GM08714 (cell line): ENCODE results near the gene UBE2G1.
"Not testable (repeated sequence)": the region's sequence is repeated elsewhere in the genome, so short reads cannot be mapped to it uniquely, and the experiment has no call there.

ENCODE experiments used
- H3K4me3 ChIP-seq: fragments of 200-500 bp; sonication (Bioruptor generic); 2 replicates; pipeline ENCODE4 v1.5.1; 2014; ENCODE audit warnings: mild to moderate bottlenecking, low read length, inconsistent platforms
- ZNF274 ChIP-seq: IDR thresholded peaks from 2 replicates; pipeline ENCODE4 v1.6.1; 2012; ENCODE audit warnings: mild to moderate bottlenecking, low read depth, low read length

UBE2G1 gene

GRCh38 chr17:4357671-4358070 lies 8.8 kb downstream of the UBE2G1 start:
- TF ChIP-seq ZNF274, result no peak
- H3K4me3 ChIP-seq, result no peak overlapping the region

GRCh38 chr17:4357030-4357628 lies 9.3 kb downstream of the UBE2G1 start:
- no peak overlapping the region for H3K4me3 ChIP-seq
- no peak for TF ChIP-seq ZNF274

GRCh38 chr17:4354862-4355514 lies 11.5 kb downstream of the UBE2G1 start:
- H3K4me3 ChIP-seq, result no peak overlapping the region
- TF ChIP-seq ZNF274, result no peak

GRCh38 chr17:4354206-4354605 lies 12.3 kb downstream of the UBE2G1 start:
- H3K4me3 ChIP-seq, result no peak overlapping the region
- TF ChIP-seq ZNF274, result no peak

DNA sequence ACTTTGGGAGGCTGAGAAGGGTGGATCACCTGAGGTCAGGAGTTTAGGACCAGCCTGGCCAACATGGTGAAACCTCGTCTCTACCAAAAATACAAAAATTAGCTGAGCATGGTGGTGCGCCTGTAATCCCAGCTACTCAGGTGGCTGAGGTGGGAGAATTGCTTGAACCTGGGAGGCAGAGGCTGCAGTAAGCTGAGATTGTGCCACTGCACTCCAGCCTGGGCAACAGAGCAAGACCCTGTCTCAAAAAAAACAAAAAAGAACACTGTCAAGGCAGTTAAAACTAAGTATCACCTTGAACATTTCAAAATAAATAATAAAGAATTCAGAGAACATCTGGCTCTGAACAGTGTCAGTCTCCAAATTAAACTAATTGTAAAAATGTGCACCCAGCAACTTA lies 16.3 kb downstream of the UBE2G1 start:
- H3K4me3 ChIP-seq, result not testable (repeated sequence)

DNA sequence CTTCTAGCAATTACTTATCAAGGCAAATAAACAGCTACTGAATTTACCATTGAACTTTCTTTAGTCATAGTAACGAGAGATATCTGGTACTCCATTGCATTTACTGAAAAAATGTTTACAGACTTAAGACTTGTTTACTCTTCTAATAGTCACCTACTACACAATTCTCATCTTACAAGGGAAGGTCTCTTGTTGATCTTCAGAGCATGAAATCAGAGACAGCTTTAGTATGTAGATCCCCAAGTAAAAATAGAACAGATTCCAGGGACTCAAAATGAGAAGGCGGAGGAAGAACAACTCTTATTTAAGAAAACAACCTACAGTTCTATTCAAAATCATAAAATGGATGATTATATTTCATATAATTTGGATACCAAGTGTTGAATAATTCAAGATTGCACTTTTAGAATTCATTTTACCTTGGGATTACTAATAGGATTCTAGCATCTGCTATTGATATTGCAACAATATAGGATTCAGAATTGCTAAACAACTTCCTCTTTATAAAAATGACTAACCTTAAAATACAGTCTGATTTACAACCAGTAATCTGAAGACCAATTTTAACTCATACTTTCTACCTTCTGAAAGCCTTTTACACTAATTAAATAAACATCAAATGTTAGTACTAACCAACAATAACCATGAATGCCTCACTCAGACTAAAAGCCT lies 20.8 kb downstream of the UBE2G1 start:
- TF ChIP-seq ZNF274, result no peak
- no peak overlapping the region for H3K4me3 ChIP-seq

- no peak overlapping the region for H3K4me3 ChIP-seq
- TF ChIP-seq ZNF274, result no peak
Measured at GRCh38 chr17:4344926-4345325, 21.5 kb downstream of the UBE2G1 start.

DNA sequence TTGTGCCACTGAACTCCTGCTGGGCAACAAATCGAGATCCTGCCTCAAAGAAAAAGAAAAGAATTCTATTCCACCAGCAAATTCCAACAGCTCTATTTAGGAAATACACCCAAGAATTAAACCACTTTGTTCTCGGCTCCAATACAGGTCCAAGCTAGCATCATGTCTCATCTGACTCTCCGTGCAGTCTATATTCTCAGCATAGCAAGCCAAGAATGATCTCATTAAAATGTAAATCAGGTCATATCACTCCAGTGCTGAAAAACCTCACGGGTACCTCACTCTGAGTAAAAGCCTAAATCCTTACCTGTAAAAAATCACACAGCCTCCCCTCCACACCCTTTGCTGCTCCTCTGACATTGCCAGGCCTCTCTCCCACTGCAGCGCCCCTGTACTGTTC lies 23.9 kb downstream of the UBE2G1 start:
- TF ChIP-seq ZNF274, result no peak

DNA sequence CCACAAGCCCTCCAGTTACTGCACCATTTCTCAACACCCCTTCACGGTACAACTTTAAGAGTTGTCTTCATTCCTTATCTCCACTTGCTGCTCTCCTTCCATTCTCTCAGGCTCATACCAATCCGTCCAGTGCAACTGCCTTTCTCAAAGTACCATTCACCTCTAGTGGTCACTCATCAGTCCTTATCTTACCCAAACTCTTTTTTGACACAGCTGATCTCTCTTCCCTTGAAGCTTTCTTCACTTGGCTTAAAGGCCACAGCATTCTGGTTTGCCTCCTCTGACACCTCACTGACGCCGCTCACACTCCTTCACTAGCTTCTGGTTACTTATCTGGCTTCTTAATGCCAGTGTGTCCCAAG lies 24.9 kb downstream of the UBE2G1 start:
- TF ChIP-seq ZNF274, result no peak

More for the DNA sequence above, 23.9 kb downstream of the UBE2G1 start:
- no peak overlapping the region for H3K4me3 ChIP-seq

GRCh38 chr17:4340914-4341615 lies 25.4 kb downstream of the UBE2G1 start:
- H3K4me3 ChIP-seq, result no peak overlapping the region; the same call in 1 of the 2 replicates
- TF ChIP-seq ZNF274, result no peak

More for the DNA sequence above, 24.9 kb downstream of the UBE2G1 start:
- H3K4me3 ChIP-seq, result no peak overlapping the region; the same call in 1 of the 2 replicates

DNA sequence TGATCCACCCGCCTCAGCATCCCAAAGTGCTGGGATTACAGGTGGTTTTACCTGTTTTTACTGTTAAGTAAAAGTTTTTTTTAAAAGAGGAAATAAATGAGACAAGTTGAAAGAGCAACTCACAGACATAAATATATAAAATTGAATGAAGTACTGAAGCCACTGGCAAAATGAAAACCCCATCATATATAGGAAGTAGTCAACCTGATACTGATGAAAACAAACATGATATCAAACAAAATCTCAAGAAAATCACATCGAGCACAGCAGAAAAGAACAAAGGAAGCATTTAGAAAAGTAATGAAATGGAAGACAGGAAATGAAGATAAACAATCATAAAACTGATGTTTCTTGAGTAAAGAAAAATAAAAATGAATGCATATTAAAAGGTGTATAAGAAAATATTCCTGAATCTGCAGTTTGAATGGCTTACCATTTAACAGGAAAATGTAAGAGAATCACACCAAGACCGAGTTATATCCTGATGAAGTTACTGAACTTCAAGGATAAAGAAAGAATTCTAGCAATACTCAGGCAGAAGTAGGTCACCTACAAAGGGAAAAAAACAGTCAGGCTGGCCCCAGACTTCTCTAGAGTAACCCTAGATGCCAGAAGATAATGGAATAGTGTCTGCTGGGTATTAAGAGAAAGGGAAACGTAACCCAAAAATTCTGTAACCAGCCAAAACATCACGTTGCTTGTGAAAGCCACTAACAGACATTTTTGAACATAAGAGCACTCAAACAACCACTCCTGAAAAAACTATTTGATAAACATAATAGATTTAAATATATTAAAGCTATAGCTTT lies 31.5 kb downstream of the UBE2G1 start:
- no peak for TF ChIP-seq ZNF274
- H3K4me3 ChIP-seq, result no peak overlapping the region

GRCh38 chr17:4334332-4334731 lies 32.1 kb downstream of the UBE2G1 start:
- no peak overlapping the region for H3K4me3 ChIP-seq
- TF ChIP-seq ZNF274, result no peak

DNA sequence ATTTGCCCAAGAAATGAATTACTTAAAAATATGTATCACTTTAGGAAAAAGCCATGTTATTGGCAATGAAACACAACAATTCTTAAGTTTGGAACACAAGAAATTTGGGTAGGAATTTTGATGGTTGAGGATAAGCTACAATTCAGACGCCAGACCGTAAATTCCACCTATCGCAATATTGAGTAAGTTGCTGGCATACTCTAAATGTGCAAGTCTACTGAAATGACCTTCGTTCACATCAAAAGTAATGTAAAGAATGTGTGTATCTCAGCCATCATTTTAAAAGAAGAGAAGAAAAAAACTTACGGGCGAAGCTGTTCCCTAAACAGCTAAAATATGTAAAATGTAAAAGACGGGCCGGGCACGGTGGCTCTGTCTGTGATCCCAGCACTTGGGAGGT lies 33.4 kb downstream of the UBE2G1 start:
- no peak overlapping the region for H3K4me3 ChIP-seq
- no peak for TF ChIP-seq ZNF274

- H3K4me3 ChIP-seq, result no peak overlapping the region
- no peak for TF ChIP-seq ZNF274
Measured at GRCh38 chr17:4332296-4332970, 34.0 kb downstream of the UBE2G1 start.
